Adipocyte (in vitro differentiated cells): ENCODE measurements around the gene ASGR2.
"Not testable (repeated sequence)": the region's sequence is repeated elsewhere in the genome, so short reads cannot be mapped to it uniquely, and the experiment has no call there.

Source experiments
- DNase-seq: peaks from one replicate; pipeline ENCODE4 v3.0.0-alpha.2; 2015; ENCODE audit warnings: low read depth
- H3K27me3 ChIP-seq: replicated peaks from 2 replicates; pipeline ENCODE4 v1.7.0; 2013; ENCODE audit warnings: mild to moderate bottlenecking, low read length, moderate library complexity; ENCODE audit not compliant: control insufficient read depth, insufficient read depth
- H3K36me3 ChIP-seq: 2 replicates; pipeline ENCODE4 v1.7.0; 2013; ENCODE audit warnings: low read length, mild to moderate bottlenecking, moderate library complexity; ENCODE audit not compliant: control insufficient read depth, insufficient read depth, severe bottlenecking
- H3K4me1 ChIP-seq: 2 replicates; pipeline ENCODE4 v1.7.0; 2013; ENCODE audit warnings: mild to moderate bottlenecking, low read length, moderate library complexity; ENCODE audit not compliant: control insufficient read depth, insufficient read depth
- H3K4me3 ChIP-seq: 2 replicates; pipeline ENCODE4 v1.7.0; 2013; ENCODE audit warnings: mild to moderate bottlenecking, low read length, moderate library complexity
- H3K9ac ChIP-seq: 2 replicates; pipeline ENCODE4 v1.7.0; 2013; ENCODE audit warnings: mild to moderate bottlenecking, low read length, moderate library complexity
- H3K9me3 ChIP-seq: 2 replicates; pipeline ENCODE4 v1.7.0; 2013; ENCODE audit warnings: mild to moderate bottlenecking, low read length, moderate library complexity; ENCODE audit not compliant: control insufficient read depth

Gene ASGR2

GRCh38 chr17:7095625-7096024 lies 19.0 kb downstream of the ASGR2 start:
- Histone ChIP-seq H3K9ac (no peak overlapping the region), H3K4me1 (peaks cover 3% of the 10 kb centered on the region), H3K36me3 (no peaks in the 10 kb centered on the region), H3K4me3 (no peak overlapping the region), H3K9me3 (peaks cover 3% of the 10 kb centered on the region), H3K27me3 (peaks cover 31% of the 10 kb centered on the region)
- DNase-seq: no peak

- H3K27me3 ChIP-seq: peaks cover 29% of the 10 kb centered on the region
- H3K9ac ChIP-seq: no peak overlapping the region
- no peaks in the 10 kb centered on the region for H3K36me3 ChIP-seq
- H3K4me3 ChIP-seq: no peak overlapping the region
- H3K4me1 ChIP-seq: peaks cover 3% of the 10 kb centered on the region
- no peak for DNase-seq
- peaks cover 5% of the 10 kb centered on the region for H3K9me3 ChIP-seq
Observed at GRCh38 chr17:7094652-7095019, 20.0 kb downstream of the ASGR2 start.

GRCh38 chr17:7091311-7092005 lies 23.2 kb downstream of the ASGR2 start:
- not testable (repeated sequence) for H3K9ac ChIP-seq, H3K4me1 ChIP-seq, DNase-seq, H3K9me3 ChIP-seq, H3K36me3 ChIP-seq
- Histone ChIP-seq H3K4me3 (peak overlapping the region; percentile 54), H3K27me3 (peaks cover 32% of the 10 kb centered on the region)

GRCh38 chr17:7089570-7089969 lies 25.1 kb downstream of the ASGR2 start:
- H3K27me3 ChIP-seq: peaks cover 16% of the 10 kb centered on the region
- not testable (repeated sequence) for H3K9ac ChIP-seq, H3K9me3 ChIP-seq, H3K36me3 ChIP-seq, DNase-seq, H3K4me3 ChIP-seq, H3K4me1 ChIP-seq

- H3K27me3 ChIP-seq, H3K9me3 ChIP-seq, DNase-seq, H3K36me3 ChIP-seq, H3K4me3 ChIP-seq, H3K9ac ChIP-seq, H3K4me1 ChIP-seq: not testable (repeated sequence)
Observed at GRCh38 chr17:7088442-7088841, 26.2 kb downstream of the ASGR2 start.

- no peak overlapping the region for H3K4me3 ChIP-seq
- H3K9ac ChIP-seq: no peak overlapping the region
- no peaks in the 10 kb centered on the region for H3K36me3 ChIP-seq
- peaks cover 8% of the 10 kb centered on the region for H3K4me1 ChIP-seq
- peaks cover 9% of the 10 kb centered on the region for H3K27me3 ChIP-seq
- no peaks in the 10 kb centered on the region for H3K9me3 ChIP-seq
- DNase-seq: no peak
Observed at GRCh38 chr17:7084088-7084487, 30.5 kb downstream of the ASGR2 start.

GRCh38 chr17:7083592-7083991 lies 31.0 kb downstream of the ASGR2 start:
- Histone ChIP-seq H3K27me3 (peaks cover 14% of the 10 kb centered on the region), H3K9me3 (no peaks in the 10 kb centered on the region), H3K9ac (no peak overlapping the region), H3K4me1 (peaks cover 8% of the 10 kb centered on the region), H3K4me3 (no peak overlapping the region), H3K36me3 (no peaks in the 10 kb centered on the region)
- no peak for DNase-seq

- no peak for DNase-seq
- H3K4me1 ChIP-seq: peaks cover 8% of the 10 kb centered on the region
- no peaks in the 10 kb centered on the region for H3K36me3 ChIP-seq
- no peaks in the 10 kb centered on the region for H3K9me3 ChIP-seq
- peaks cover 13% of the 10 kb centered on the region for H3K27me3 ChIP-seq
- H3K9ac ChIP-seq: no peak overlapping the region
- no peak overlapping the region for H3K4me3 ChIP-seq
Observed at GRCh38 chr17:7081341-7082062, 33.1 kb downstream of the ASGR2 start.

GRCh38 chr17:7080456-7081041 lies 34.1 kb downstream of the ASGR2 start:
- Histone ChIP-seq H3K27me3 (peaks cover 13% of the 10 kb centered on the region), H3K4me1 (peaks cover 8% of the 10 kb centered on the region), H3K36me3 (no peaks in the 10 kb centered on the region), H3K9me3 (no peaks in the 10 kb centered on the region), H3K4me3 (no peak overlapping the region), H3K9ac (no peak overlapping the region)
- no peak for DNase-seq

- Histone ChIP-seq H3K9ac (no peak within 1 kb of the TSS), H3K36me3 (no peaks in the 10 kb centered on the region), H3K4me1 (peaks cover 8% of the 10 kb centered on the region), H3K9me3 (no peaks in the 10 kb centered on the region), H3K27me3 (peaks cover 18% of the 10 kb centered on the region), H3K4me3 (no peak within 1 kb of the TSS)
- no peak for DNase-seq
Observed at GRCh38 chr17:7079581-7080455, 34.8 kb downstream of the ASGR2 start, which contains the start of gene CLEC10A. CLEC10A (minus strand) TSS chr17:7080251; CDS start chr17:7078812, 1,439 bp downstream.

- Histone ChIP-seq H3K4me3 (no peak overlapping the region), H3K36me3 (no peaks in the 10 kb centered on the region), H3K9me3 (peaks cover 5% of the 10 kb centered on the region), H3K27me3 (peaks cover 24% of the 10 kb centered on the region), H3K4me1 (peaks cover 4% of the 10 kb centered on the region), H3K9ac (no peak overlapping the region)
- DNase-seq: no peak
Observed at GRCh38 chr17:7078711-7079110, 35.9 kb downstream of the ASGR2 start.
